Right lobe of liver (tissue), 4 donors: ENCODE measurements around the gene GTSE1.
"Not testable (repeated sequence)": the region's sequence is repeated elsewhere in the genome, so short reads cannot be mapped to it uniquely, and the experiment has no call there.

ENCODE experiments used
- CTCF ChIP-seq, 4 donors: fragments of 200-600 bp in 3 of 4; fragments of 450-650 bp in 1 of 4; IDR thresholded peaks; one replicate each; pipeline versions ENCODE4 v1.5.1 to v1.8.0; 2016 to 2022; ENCODE audit warnings: antibody characterized with exemption in 4 of 4, mild to moderate bottlenecking in 2 of 4
- POLR2A ChIP-seq: fragments of 450-650 bp; IDR thresholded peaks from one replicate; pipeline ENCODE4 v1.6.1; 2017; ENCODE audit warnings: antibody characterized with exemption, mild to moderate bottlenecking
- donor health status: DM: no; HTN: no; CAD: no.
- donor health status: DM: no; HTN: no; CAD: no.
- donor health status: DM: no; HTN: yes; CAD: no.

- TF ChIP-seq POLR2A; CTCF (IDR thresholded peaks at IDR 0.05): not testable (repeated sequence)
Measured at GRCh38 chr22:46264520-46264919, 32.1 kb upstream of the GTSE1 start.
